H1 (cell line): ENCODE measurements around the gene TRAK1. TPM values are rescaled to one million over a fixed set of nuclear protein-coding genes. Genes with fewer than 3 reads are reported as not detected.

Experiments used
- CHD7 ChIP-seq: fragments of 300-600 bp; sonication (generic); IDR thresholded peaks from 2 replicates; pipeline ENCODE4 v1.7.1; 2012; ENCODE audit warnings: low read length, moderate library complexity, mild to moderate bottlenecking, inconsistent platforms; ENCODE audit not compliant: insufficient replicate concordance
- EP300 ChIP-seq, 2 experiments: IDR thresholded peaks; 1 replicate in 1 of 2; 2 replicates in 1 of 2; pipeline ENCODE4 v1.6.1; 2011 to 2012; ENCODE audit warnings: low read depth in 2 of 2, low read length in 2 of 2, mild to moderate bottlenecking in 2 of 2, borderline replicate concordance in 1 of 2, inconsistent platforms in 1 of 2, moderate library complexity in 1 of 2
- KDM1A ChIP-seq: fragments of 200-600, 300-600 bp; sonication (generic); IDR thresholded peaks from 2 replicates; pipeline ENCODE4 v1.7.1; 2016; ENCODE audit warnings: mild to moderate bottlenecking, low read length, borderline replicate concordance
- RFX5 ChIP-seq: IDR thresholded peaks from 2 replicates; pipeline ENCODE4 v1.6.1; 2011; ENCODE audit warnings: low read depth, low read length, improper control_type of control experiment, borderline replicate concordance
- polyA plus RNA-seq, 7 experiments: library from polyadenylated mRNA; depleted of rRNA in 3 of 7; stranded (reverse) in 5 of 7; unstranded in 2 of 7; fragments of >200 nt in 5 of 7; fragments of 200-250 nt in 2 of 7; gene quantifications; 1 replicate in 5 of 7; 2 replicates in 1 of 7; 4 replicates in 1 of 7; pipeline versions ENCODE4 v1.2.1 to v1.2.3, GENCODE V29; 2011 to 2013; ENCODE audit warnings: missing spikeins in 2 of 7, mixed read lengths in 2 of 7
- total RNA-seq: library from RNA; stranded (reverse); fragmentation: NEBNext Ultra II Directional; extraction: Animal tissue kit (Norgen Biotek cat#: 25700); gene quantifications from 2 replicates; pipeline ENCODE4 v1.2.1, GENCODE V29; 2021

TRAK1 gene
- total and polyA plus RNA-seq, 2 of the 8 experiments (the other 6 are each of a cell fraction or from before 2014, with no cell fraction given), result 21.3 to 32.7 TPM

GRCh38 chr3:42214064-42214463 is 122.9 kb downstream of the TRAK1 start (continued):
- TF ChIP-seq CHD7 (no peak), RFX5 (no peak), EP300 (IDR thresholded peaks at IDR 0.05; ENCODE audit: borderline replicate concordance in 1 of 2, low read depth in 2 of 2, low read length in 2 of 2) (no peak), KDM1A (no peak)
